ENCODE data around the gene SMARCA4. TPM values are rescaled to one million over a fixed set of nuclear protein-coding genes. Genes with fewer than 3 reads are reported as not detected.

The SMARCA4 gene
- total RNA-seq, 6 experiments from 2014 or later: 26.3 to 45.8 (median 27.7) TPM

DNA sequence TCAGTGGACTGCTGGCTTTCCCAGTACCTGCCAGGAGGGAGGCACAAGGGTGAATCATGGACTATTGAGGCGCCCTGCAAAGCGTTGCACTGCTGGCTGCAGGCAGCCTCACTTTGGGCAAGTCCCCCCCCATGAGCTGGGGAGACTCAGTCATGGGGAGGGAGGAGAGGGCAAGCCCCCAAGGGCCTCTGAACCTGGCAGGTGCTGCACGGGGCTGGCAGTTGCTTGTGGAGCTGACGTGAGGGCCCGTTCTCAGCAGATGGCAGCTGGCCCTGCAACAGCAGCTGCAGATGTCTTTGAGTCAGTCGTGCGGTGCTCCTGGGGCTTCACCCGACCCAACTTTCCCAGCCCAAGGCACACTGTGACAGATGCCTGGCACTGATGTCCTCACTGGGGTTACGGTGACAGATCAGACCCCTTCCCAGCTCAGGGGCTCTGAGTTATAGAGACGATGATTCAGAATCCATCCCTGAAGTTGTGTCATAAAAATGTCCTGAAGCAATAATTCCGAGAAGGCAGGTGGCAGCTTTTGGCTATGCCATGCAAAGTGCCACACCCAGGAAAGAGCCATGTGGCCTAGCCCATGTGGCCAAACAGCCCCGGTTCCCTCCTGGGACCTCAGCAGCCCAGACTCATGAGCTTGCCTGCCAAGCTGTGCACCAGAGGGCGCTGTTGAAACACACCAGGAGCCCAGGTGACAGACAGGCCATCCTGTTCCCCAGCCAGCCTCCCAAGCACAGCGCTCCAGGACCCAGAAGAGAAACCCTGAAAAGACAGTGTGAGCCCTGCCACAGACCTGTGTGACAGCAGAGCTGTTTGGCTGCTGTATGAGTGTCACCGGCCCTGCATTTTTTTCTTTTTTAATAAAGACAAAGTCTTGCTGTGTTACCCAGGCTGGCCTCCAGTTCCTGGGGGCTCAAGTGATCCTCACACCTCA lies 74.9 kb downstream of the SMARCA4 start:
- Histone ChIP-seq H3K27ac (no peak overlapping the region), H3K27me3 (no peaks in the 10 kb centered on the region), H3K9me3 (no peaks in the 10 kb centered on the region), H3K36me3 (peaks cover 0 to 57% (median 20%) of the 10 kb centered on the region in 4 donors), H3K4me1 (no peaks in the 10 kb centered on the region), H3K4me3 (no peak overlapping the region)
- intact Hi-C loops (cut with DNase I): loop anchor here (10.0 kb wide), 2 partner anchors 79 to 179 kb away; no protein-coding TSS in a partner anchor
- 33% methylated on average over 4 of the region's 15 CpGs for WGBS (ENCODE audit: insufficient coverage, low coverage, low lambda C conversion rate, missing lambda C conversion rate)
- DNase-seq (peak; percentile 92 to 93 (median 93)), ATAC-seq (peak; percentile 97 to 99 (median 98))
- TF ChIP-seq CTCF (IDR thresholded peaks at IDR 0.05) (peak; percentile 85 to 92 (median 90)), POLR2A (IDR thresholded peaks at IDR 0.05) (no peak)

- intact Hi-C loops (cut with DNase I): loop anchor here (10.0 kb wide), 2 partner anchors 76 to 176 kb away; no protein-coding TSS in a partner anchor
- H3K27me3 ChIP-seq: no peaks in the 10 kb centered on the region
- no peaks in the 10 kb centered on the region for H3K9me3 ChIP-seq
- H3K4me1 ChIP-seq: no peaks in the 10 kb centered on the region
- WGBS (ENCODE audit: insufficient coverage, low coverage, low lambda C conversion rate, missing lambda C conversion rate): 60% methylated on average over 3 of the region's 4 CpGs
- H3K36me3 ChIP-seq: peaks cover 0 to 48% (median 8%) of the 10 kb centered on the region in 4 donors
- DNase-seq: no peak
- ATAC-seq: no peak
- TF ChIP-seq POLR2A (IDR thresholded peaks at IDR 0.05) (no peak), CTCF (IDR thresholded peaks at IDR 0.05) (no peak)
- no peak overlapping the region for H3K4me3 ChIP-seq
- no peak overlapping the region for H3K27ac ChIP-seq
Observed at GRCh38 chr19:11038511-11038910, 77.7 kb downstream of the SMARCA4 start.

GRCh38 chr19:11041194-11041593 lies 80.4 kb downstream of the SMARCA4 start:
- DNase-seq: no peak
- intact Hi-C loops (cut with DNase I): no loop called here
- ATAC-seq: no peak
- Histone ChIP-seq H3K4me3 (no peak overlapping the region), H3K27ac (no peak overlapping the region), H3K9me3 (no peaks in the 10 kb centered on the region), H3K27me3 (no peaks in the 10 kb centered on the region), H3K36me3 (peaks cover 0 to 26% (median 0%) of the 10 kb centered on the region in 4 donors), H3K4me1 (no peaks in the 10 kb centered on the region)
- no peak for TF ChIP-seq POLR2A (IDR thresholded peaks at IDR 0.05)
- TF ChIP-seq CTCF (IDR thresholded peaks at IDR 0.05): no peak
- WGBS (ENCODE audit: insufficient coverage, low coverage, low lambda C conversion rate, missing lambda C conversion rate): 80% methylated on average over 2 of the region's 33 CpGs

DNA sequence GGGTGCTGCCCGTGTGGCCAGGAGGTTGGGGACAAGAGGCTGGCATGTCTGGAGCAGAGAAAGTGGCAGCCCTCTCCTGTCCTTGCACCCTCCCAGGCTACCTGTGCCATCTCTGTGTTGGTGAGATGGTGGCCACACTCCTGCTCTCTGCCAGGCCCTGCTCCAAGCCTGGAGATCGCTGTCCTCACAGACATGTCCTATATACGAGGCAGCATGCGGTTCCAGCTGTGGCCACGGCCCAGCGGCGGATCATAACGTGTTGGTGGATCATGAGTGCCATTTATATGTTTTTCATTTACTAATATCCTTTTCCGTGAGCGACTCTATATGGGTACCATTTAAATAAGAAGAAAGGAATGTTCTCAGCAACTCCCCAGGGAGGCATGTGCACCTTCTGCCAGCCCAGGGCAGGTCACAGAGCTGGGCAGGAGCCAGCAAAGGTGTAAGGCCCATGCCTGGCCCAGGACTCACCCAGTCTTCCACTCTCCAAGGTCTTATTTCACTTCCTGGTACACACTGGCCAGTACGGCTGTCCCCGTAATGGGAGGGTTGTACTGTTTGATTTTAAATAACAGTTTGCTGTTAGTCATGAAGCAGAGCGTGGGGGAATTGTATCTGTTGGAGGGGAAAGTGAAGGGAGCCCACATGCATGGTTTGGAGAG lies 81.3 kb downstream of the SMARCA4 start:
- no peak overlapping the region for H3K27ac ChIP-seq
- WGBS (ENCODE audit: insufficient coverage, low coverage, low lambda C conversion rate, missing lambda C conversion rate): 67% methylated on average over 8 of the region's 13 CpGs

More for the DNA sequence above, 81.3 kb downstream of the SMARCA4 start:
- peak in 3 of 4 donors; percentile 51 to 56 (median 52) for ATAC-seq
- intact Hi-C loops (cut with DNase I): no loop called here
- peaks cover 0 to 17% (median 0%) of the 10 kb centered on the region in 4 donors for H3K36me3 ChIP-seq
- no peaks in the 10 kb centered on the region for H3K9me3 ChIP-seq
- DNase-seq: peak in 1 of 3 donors; percentile 46
- no peak overlapping the region for H3K4me3 ChIP-seq
- no peaks in the 10 kb centered on the region for H3K4me1 ChIP-seq
- no peaks in the 10 kb centered on the region for H3K27me3 ChIP-seq
- TF ChIP-seq POLR2A (IDR thresholded peaks at IDR 0.05) (no peak), CTCF (IDR thresholded peaks at IDR 0.05) (no peak)

All from right lobe of liver (tissue), 6 donors.